ENCODE measurements around the gene LRP6. TPM values are rescaled to one million over a fixed set of nuclear protein-coding genes. Genes with fewer than 3 reads are reported as not detected.

The LRP6 gene
- total and polyA plus RNA-seq, 10 of the 15 experiments (the other 5 are each of a cell fraction or from before 2014, with no cell fraction given): 1.5 to 14.9 (median 6.1) TPM

GRCh38 chr12:12133785-12134184 is 133.1 kb downstream of the LRP6 start:
- in situ Hi-C loops (cut with MboI): no loop called here
- Histone ChIP-seq H3K4me1 (ENCODE audit: control insufficient read depth, insufficient read depth, low read length) (no peaks in the 10 kb centered on the region), H3K27ac (ENCODE audit: control insufficient read depth, insufficient read depth) (no peak overlapping the region), H3K79me2 (ENCODE audit: control insufficient read depth, insufficient read depth, low read length) (no peaks in the 10 kb centered on the region), H3K9ac (ENCODE audit: control insufficient read depth, insufficient read depth, low read length) (no peak overlapping the region), H3K9me3 (replicated peaks; ENCODE audit: control insufficient read depth, insufficient read depth, low read length) (no peaks in the 10 kb centered on the region), H3K27me3 (replicated peaks in 1 of 2; ENCODE audit: control insufficient read depth in 2 of 2, insufficient read depth in 2 of 2, low read length in 1 of 2) (no peaks in the 10 kb centered on the region), H4K20me1 (ENCODE audit: control insufficient read depth, insufficient read depth) (no peaks in the 10 kb centered on the region), H3K4me3 (no peak overlapping the region), H3K36me3 (ENCODE audit: control insufficient read depth in 2 of 2, insufficient read depth in 2 of 2, low read length in 1 of 2) (no peaks in the 10 kb centered on the region), H3K4me2 (ENCODE audit: control insufficient read depth, insufficient read depth) (no peak overlapping the region), H2AFZ (ENCODE audit: control insufficient read depth, low read depth, low read length) (no peak overlapping the region)
- ChIA-PET SMC1A (ENCODE audit: uncharacterized antibody, unreplicated experiment) (interaction anchor here (0.6 to 2.0 kb wide), 2 partner anchors 17 kb away, joined by 3 to 5 read pairs; no protein-coding TSS in a partner anchor), RAD21 (ENCODE audit: unreplicated experiment) (no interaction called here), POLR2A (no interaction called here), CTCF (no interaction called here)
- DNase-seq (ENCODE audit: low read depth, low spot score) (no peak), ATAC-seq (no peak), FAIRE-seq (no peak)
- WGBS (ENCODE audit: insufficient coverage, insufficient replicate concordance, low lambda C conversion rate, missing lambda C conversion rate): 84% methylated on average over 5 of the region's 5 CpGs
- intact Hi-C loops (cut with micrococcal nuclease; ENCODE audit: unreplicated experiment): no loop called here
- no TSS peak for BruUV-seq (replicated peaks)
- TF ChIP-seq IRF3 (IDR thresholded peaks at IDR 0.05): no peak
- no peak for TF ChIP-seq MLLT1 (IDR thresholded peaks at IDR 0.05)
- no peak for TF ChIP-seq DPF2 (IDR thresholded peaks at IDR 0.05)
- no peak for TF ChIP-seq E2F8 (IDR thresholded peaks at IDR 0.05; ENCODE audit: low read depth, partially characterized antibody)
- TF ChIP-seq SKIL (IDR thresholded peaks at IDR 0.05; ENCODE audit: low read depth, poor library complexity, severe bottlenecking): no peak
- no peak for TF ChIP-seq ZBTB40 (IDR thresholded peaks at IDR 0.05; ENCODE audit: borderline replicate concordance)
- TF ChIP-seq ZNF207 (IDR thresholded peaks at IDR 0.05; ENCODE audit: borderline replicate concordance): no peak
- no peak for TF ChIP-seq MEF2B (IDR thresholded peaks at IDR 0.05; ENCODE audit: partially characterized antibody, poor library complexity, severe bottlenecking)
- TF ChIP-seq GATAD2B (conservative IDR thresholded peaks at IDR 0.05; ENCODE audit: low read depth): no peak
- no peak for TF ChIP-seq CBFB (IDR thresholded peaks at IDR 0.05; ENCODE audit: low read depth)
- no peak for TF ChIP-seq PAX8 (IDR thresholded peaks at IDR 0.05)

Data from GM12878 (cell line).